ENCODE measurements around the gene MAGEB3.

Gene MAGEB3

GRCh38 chrX:30241724-30242415 lies 11.4 kb downstream of the MAGEB3 start, which contains the start of gene MAGEB4:
Gene MAGEB4 (plus strand): TSS chrX:30242000. CDS start chrX:30242136, 136 bp downstream.
- in situ Hi-C loops (cut with HindIII; ENCODE audit: low sequenced_read_pairs) = no loop called here
- no peak for TF ChIP-seq CTCF (IDR thresholded peaks at IDR 0.05; ENCODE audit: low read depth, low read length)
- no peak for DNase-seq (ENCODE audit: low read depth, low spot score)
- H3K4me3 ChIP-seq (ENCODE audit: low read depth, low read length) = no peak within 1 kb of the TSS

DNA sequence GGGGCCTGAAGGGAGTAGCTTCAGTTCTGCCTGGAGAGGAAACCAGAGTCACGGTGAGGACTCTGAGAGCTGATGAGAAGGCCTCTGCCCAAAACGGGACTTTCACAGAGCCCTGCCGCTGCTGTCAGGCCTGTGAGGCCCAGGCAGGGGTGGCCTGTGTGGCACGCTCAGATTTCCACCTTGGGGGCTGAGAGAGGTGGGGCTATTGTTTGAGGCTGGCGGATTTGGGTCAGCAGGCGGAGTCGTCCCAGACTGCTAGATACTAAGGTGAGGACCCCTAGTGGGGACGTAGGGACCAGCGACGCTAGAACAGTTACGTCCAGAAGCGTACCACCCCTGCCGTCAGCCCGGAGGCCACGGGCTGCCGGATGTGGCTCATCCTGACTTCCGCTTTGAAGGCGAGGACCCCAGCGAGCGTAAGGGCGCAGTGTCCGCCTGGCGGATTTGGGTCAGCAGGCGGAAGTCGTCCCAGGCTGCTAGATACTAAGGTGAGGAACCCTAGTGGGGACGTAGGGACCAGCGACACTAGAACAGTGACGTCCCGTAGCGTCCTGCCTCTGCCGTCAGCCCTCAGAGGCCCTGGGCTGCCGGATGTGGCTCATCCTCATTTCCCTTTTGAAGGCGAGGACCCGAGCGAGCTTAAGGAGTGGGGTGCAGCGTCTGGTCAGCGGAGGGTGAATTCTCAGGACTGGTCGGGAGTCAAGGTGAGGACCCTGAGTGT lies 16.5 kb downstream of the MAGEB3 start, which contains the start of gene MAGEB1:
Gene MAGEB1 (plus strand): TSS at position 378 of the 721 bp plus-strand sequence. CDS start 3,348 bp downstream, outside the sequence.
- no peak for TF ChIP-seq CTCF (IDR thresholded peaks at IDR 0.05; ENCODE audit: low read depth, low read length)
- DNase-seq (ENCODE audit: low read depth, low spot score) = no peak
- H3K4me3 ChIP-seq (ENCODE audit: low read depth, low read length) = no peak within 1 kb of the TSS
- in situ Hi-C loops (cut with HindIII; ENCODE audit: low sequenced_read_pairs) = no loop called here

GRCh38 chrX:30248854-30249253 lies 18.4 kb downstream of the MAGEB3 start:
- in situ Hi-C loops (cut with HindIII; ENCODE audit: low sequenced_read_pairs) = no loop called here
- TF ChIP-seq CTCF (IDR thresholded peaks at IDR 0.05; ENCODE audit: low read depth, low read length) = no peak
- DNase-seq (ENCODE audit: low read depth, low spot score) = no peak
- no peak overlapping the region for H3K4me3 ChIP-seq (ENCODE audit: low read depth, low read length)

DNA sequence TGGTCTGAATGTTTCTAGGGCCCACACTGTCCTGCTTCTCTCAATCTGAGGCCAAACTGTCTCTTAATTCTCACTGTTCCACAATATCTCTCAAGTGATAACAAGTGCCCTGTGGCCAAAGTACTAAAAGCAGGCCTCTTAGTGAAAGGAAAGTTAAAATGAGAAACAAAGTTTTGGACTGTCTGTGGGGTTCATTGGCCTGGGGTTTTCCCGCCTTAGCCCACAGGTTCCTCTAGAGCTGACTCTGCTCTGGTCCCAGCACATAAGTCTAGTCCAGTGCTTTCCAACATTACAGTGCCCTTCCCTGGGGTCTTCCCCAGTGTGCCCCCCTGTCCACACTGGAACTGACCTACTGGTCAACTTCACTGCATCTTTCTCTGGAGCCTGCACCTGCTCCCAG lies 22.8 kb downstream of the MAGEB3 start:
- DNase-seq (ENCODE audit: low read depth, low spot score) = no peak
- in situ Hi-C loops (cut with HindIII; ENCODE audit: low sequenced_read_pairs) = no loop called here
- H3K4me3 ChIP-seq (ENCODE audit: low read depth, low read length) = no peak overlapping the region
- TF ChIP-seq CTCF (IDR thresholded peaks at IDR 0.05; ENCODE audit: low read depth, low read length) = no peak

DNA sequence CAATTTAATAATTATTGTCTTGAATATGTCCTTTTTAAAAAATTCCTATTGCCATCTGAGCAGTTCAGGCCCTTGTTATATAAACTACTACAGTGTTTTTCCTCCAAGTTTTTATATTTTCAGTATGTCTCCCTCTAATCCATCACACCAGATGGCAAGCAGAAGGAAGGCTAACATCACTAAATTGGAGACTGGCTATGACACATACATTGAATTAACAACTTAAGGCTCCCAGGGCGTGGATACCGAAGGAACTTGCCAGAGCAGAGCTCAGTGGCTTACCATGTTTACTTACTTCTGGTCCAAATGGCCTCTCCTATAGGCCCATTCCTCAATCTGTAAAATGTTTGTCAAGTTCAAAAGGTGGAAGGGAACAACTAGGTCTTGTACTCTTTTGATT lies 29.5 kb downstream of the MAGEB3 start:
- no peak overlapping the region for H3K4me3 ChIP-seq (ENCODE audit: low read depth, low read length)
- DNase-seq (ENCODE audit: low read depth, low spot score) = no peak
- in situ Hi-C loops (cut with HindIII; ENCODE audit: low sequenced_read_pairs) = no loop called here
- TF ChIP-seq CTCF (IDR thresholded peaks at IDR 0.05; ENCODE audit: low read depth, low read length) = no peak

DNA sequence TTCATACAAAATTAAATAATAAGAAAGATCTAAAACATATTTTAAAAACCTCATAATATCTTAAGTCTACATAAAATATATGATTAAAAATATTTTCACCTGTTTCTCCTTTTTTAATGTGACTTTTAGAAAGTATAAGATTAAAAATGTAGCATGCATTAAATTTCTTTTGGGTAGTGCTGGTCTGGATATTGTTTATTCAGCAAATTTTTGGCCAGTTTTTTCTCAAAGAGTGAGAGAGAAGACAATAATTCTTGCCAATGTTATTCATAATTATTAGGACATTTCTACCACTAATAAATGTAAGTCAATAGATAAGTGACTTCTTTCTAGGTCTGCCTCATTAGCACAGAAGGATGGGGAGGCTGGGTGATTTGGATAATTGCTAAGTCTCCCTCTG lies 30.6 kb downstream of the MAGEB3 start:
- in situ Hi-C loops (cut with HindIII; ENCODE audit: low sequenced_read_pairs) = no loop called here
- DNase-seq (ENCODE audit: low read depth, low spot score) = no peak
- no peak overlapping the region for H3K4me3 ChIP-seq (ENCODE audit: low read depth, low read length)
- no peak for TF ChIP-seq CTCF (IDR thresholded peaks at IDR 0.05; ENCODE audit: low read depth, low read length)

Data from astrocyte of the spinal cord (primary cell).